Stomach (tissue), 4 donors: Measurements from ENCODE around the gene GPC2.

Experiments used
- CTCF ChIP-seq, 7 experiments: fragments of 450-650 bp in 4 of 7; fragments of 200-600 bp in 3 of 7; sonication (generic) in 3 of 7; IDR thresholded peaks; one replicate each; pipeline ENCODE4 v1.5.1; 2016 to 2019; ENCODE audit warnings: antibody characterized with exemption in 7 of 7, control low read depth in 2 of 7, mild to moderate bottlenecking in 1 of 7
- POLR2A ChIP-seq, 4 donors: fragments of 450-650 bp; IDR thresholded peaks; one replicate each; pipeline ENCODE4 v1.6.1; 2016; ENCODE audit warnings: antibody characterized with exemption in 4 of 4, control low read depth in 2 of 4, mild to moderate bottlenecking in 1 of 4, moderate library complexity in 1 of 4

- no peak for TF ChIP-seq CTCF (IDR thresholded peaks at IDR 0.05)
- no peak for TF ChIP-seq POLR2A (IDR thresholded peaks at IDR 0.05)
These were observed at the start of gene GPC2, which contains the start of gene STAG3 for GRCh38 chr7:100177045-100178001.
